WTC11 (cell line): ENCODE results near the gene MED12L.

ENCODE experiments used
- AFF4 ChIP-seq: sonication (generic); formaldehyde crosslinking; IDR thresholded peaks from 2 replicates; pipeline ENCODE4 v1.8.1; 2023; ENCODE audit warnings: mild to moderate bottlenecking, missing genetic modification reagents, borderline replicate concordance
- AR ChIP-seq: fragments of 250-450 bp; sonication (Bioruptor Pico); IDR thresholded peaks from 2 replicates; pipeline ENCODE4 v1.9.0; 2021; ENCODE audit warnings: mild to moderate bottlenecking
- ATF1 ChIP-seq: sonication (generic); formaldehyde crosslinking; IDR thresholded peaks from 2 replicates; pipeline ENCODE4 v1.8.1; 2023; ENCODE audit warnings: mild to moderate bottlenecking, moderate library complexity, missing genetic modification reagents
- ATF2 ChIP-seq: sonication (generic); formaldehyde crosslinking; IDR thresholded peaks from 2 replicates; pipeline ENCODE4 v1.8.1; 2022; ENCODE audit warnings: low read depth, missing genetic modification reagents, borderline replicate concordance
- CDX4 ChIP-seq: fragments of 250-450 bp; sonication (Bioruptor Pico); IDR thresholded peaks from 2 replicates; pipeline ENCODE4 v1.9.0; 2021; ENCODE audit warnings: moderate library complexity, mild to moderate bottlenecking, inconsistent platforms, borderline replicate concordance
- CTCF ChIP-seq: fragments of 200-600 bp; IDR thresholded peaks from 2 replicates; pipeline ENCODE4 v1.8.0; 2022; ENCODE audit warnings: antibody characterized with exemption
- ELF4 ChIP-seq: sonication (generic); formaldehyde crosslinking; IDR thresholded peaks from 2 replicates; pipeline ENCODE4 v1.8.1; 2022; ENCODE audit warnings: low read depth, mild to moderate bottlenecking, moderate library complexity, missing genetic modification reagents
- ETV6 ChIP-seq: sonication (generic); formaldehyde crosslinking; IDR thresholded peaks from 2 replicates; pipeline ENCODE4 v1.8.1; 2022; ENCODE audit warnings: mild to moderate bottlenecking, missing genetic modification reagents
- FOXP4 ChIP-seq: sonication (generic); formaldehyde crosslinking; IDR thresholded peaks from 2 replicates; pipeline ENCODE4 v1.8.0; 2022; ENCODE audit warnings: mild to moderate bottlenecking, missing genetic modification reagents
- IRF2 ChIP-seq: sonication (generic); formaldehyde crosslinking; IDR thresholded peaks from 2 replicates; pipeline ENCODE4 v1.8.0; 2022; ENCODE audit warnings: low read depth, missing genetic modification reagents, borderline replicate concordance
- JUN ChIP-seq: sonication (generic); formaldehyde crosslinking; IDR thresholded peaks from 2 replicates; pipeline ENCODE4 v1.8.0; 2023; ENCODE audit warnings: mild to moderate bottlenecking, missing genetic modification reagents
- USF2 ChIP-seq: sonication (generic); formaldehyde crosslinking; IDR thresholded peaks from 2 replicates; pipeline ENCODE4 v1.8.1; 2023; ENCODE audit warnings: mild to moderate bottlenecking, missing genetic modification reagents, moderate library complexity
- ZBTB43 ChIP-seq: sonication (generic); formaldehyde crosslinking; IDR thresholded peaks from 2 replicates; pipeline ENCODE4 v1.8.1; 2023; ENCODE audit warnings: mild to moderate bottlenecking, missing genetic modification reagents
- ZNF671 ChIP-seq: fragments of 250-450 bp; sonication (Bioruptor Pico); IDR thresholded peaks from 2 replicates; pipeline ENCODE4 v1.8.0; 2021; ENCODE audit warnings: mild to moderate bottlenecking

GRCh38 chr3:151445273-151446001 lies 360.0 kb downstream of the MED12L start:
- no peak for TF ChIP-seq CTCF
- no peak for TF ChIP-seq ELF4 (CRISPR knock-in tag)
- TF ChIP-seq ATF1 (CRISPR knock-in tag): no peak
- no peak for TF ChIP-seq JUN
- TF ChIP-seq CDX4 (CRISPR knock-in tag): no peak
- TF ChIP-seq AFF4: no peak
- TF ChIP-seq ATF2 (CRISPR knock-in tag): no peak
- no peak for TF ChIP-seq ETV6 (CRISPR knock-in tag)
- TF ChIP-seq FOXP4 (CRISPR knock-in tag): no peak
- TF ChIP-seq ZBTB43 (CRISPR knock-in tag): no peak
- no peak for TF ChIP-seq ZNF671 (CRISPR knock-in tag)
- no peak for TF ChIP-seq IRF2 (CRISPR knock-in tag)
- no peak for TF ChIP-seq USF2 (CRISPR knock-in tag)
- TF ChIP-seq AR (CRISPR knock-in tag): no peak
